HG02759 (cell line): ENCODE data around the gene MS4A18.
"Not testable (repeated sequence)": the region's sequence is repeated elsewhere in the genome, so short reads cannot be mapped to it uniquely, and the experiment has no call there.

Experiments
- ATAC-seq: cut with Tn5 transposase; IDR thresholded peaks from one replicate; pipeline ENCODE4 v1.9.1; 2021; ENCODE audit warnings: mild to moderate bottlenecking, moderate library complexity; ENCODE audit not compliant: unreplicated experiment

MS4A18 gene

DNA sequence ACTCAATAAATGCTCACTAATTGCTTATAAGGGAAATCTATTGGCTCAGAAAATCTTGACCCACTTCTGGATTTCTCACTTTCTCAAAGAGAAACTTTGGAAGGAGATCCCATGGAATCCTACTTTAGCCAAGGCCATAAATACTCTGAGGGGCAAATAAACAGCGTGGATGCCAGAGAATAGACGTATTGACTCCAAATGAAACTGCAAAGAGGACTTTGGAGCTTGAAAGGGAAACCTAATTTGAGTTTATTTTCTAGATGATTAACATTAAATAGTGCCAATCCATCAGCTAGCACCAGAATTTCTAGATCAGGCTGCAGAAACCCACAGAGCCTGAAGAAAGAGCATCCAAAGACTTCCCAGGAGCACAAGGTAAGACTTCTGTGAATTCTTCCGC is at the start of gene MS4A18:
Gene MS4A18, plus strand, starts transcription at position 301 of the 400 bp plus-strand sequence.
- no peak for ATAC-seq

DNA sequence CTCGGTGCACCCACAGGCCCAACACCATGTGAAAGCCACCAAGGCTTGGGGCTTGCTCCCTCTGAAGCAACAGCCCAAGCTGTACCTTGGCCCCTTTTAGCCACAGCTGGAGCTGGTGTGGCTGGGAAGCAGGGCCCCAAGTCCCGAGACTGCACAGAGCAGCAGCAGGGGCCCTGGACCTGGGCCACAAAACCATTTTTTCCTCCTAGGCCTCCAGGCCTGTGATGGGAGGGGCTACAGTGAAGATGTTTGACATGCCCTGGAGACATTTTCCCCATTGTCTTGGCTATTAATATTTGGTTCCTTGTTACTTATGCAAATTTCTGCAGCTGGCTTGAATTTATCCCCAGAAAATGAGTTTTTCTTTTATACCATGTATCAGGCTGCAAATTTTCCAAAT is 46.3 kb upstream of the MS4A18 start:
- not testable (repeated sequence) for ATAC-seq

DNA sequence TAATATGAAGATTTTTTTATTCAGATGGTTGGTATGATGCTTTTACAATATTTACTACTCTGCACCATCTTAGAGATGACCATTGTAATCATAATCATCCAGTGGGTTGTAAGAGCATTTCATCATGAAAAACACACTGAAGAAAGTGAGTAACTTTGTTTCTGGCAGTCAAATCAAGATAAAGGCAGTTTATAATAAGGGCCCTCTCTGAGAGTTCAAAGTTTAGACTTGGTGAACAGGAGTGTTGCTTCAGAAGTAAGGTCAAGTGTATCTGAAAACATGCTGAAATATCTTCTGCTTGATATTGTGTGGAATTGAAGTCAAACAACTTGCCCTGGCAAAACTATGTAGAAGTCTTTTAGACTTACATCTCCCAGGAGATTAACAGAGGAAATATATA is 44.6 kb upstream of the MS4A18 start:
- no peak for ATAC-seq

DNA sequence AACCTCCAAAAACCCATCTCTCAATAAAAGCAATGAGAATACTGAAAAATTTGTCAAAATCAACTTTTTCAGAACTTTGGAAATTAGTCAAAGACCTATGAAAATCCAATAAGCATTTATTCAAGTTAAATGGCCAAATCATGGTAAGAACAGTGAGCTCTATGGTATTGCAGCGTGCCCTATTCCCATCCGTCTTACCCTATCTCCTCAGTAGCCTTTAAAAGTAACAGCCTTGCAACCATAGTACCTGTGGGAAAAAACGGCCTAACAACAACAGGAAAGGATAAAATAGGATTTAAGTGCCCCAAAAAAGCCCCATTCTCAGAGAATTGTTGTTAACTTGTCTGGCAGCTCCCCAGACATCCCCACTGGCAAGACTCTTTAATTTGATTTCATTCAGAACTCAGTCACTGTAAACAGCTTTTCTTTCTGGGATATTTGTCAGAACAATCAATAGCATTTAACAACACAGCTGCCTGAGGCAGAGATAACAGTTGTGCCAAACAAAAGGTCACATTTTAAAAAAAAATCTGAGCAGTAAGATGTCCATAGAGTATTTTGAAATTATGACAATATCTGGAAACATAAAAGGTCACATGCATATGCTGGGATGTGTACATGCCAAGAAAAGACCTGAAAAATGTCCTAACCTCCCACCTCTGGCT is 43.9 kb upstream of the MS4A18 start:
- no peak for ATAC-seq

DNA sequence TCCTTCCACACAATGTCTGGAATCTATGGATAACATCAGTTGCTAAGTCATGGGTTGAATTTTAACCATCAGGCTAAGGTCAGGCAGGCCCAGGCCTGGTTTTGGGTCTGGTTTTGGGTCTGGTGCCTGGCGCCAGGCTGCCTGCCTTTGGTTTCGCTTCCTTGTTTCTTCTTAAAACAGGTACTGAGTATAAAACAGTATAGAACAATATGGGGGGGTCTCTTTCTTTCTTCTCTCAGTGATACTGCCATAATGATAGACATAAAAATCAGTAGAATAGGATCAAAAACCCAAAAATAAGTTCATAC is 40.0 kb upstream of the MS4A18 start:
- ATAC-seq, result peak; percentile 33

DNA sequence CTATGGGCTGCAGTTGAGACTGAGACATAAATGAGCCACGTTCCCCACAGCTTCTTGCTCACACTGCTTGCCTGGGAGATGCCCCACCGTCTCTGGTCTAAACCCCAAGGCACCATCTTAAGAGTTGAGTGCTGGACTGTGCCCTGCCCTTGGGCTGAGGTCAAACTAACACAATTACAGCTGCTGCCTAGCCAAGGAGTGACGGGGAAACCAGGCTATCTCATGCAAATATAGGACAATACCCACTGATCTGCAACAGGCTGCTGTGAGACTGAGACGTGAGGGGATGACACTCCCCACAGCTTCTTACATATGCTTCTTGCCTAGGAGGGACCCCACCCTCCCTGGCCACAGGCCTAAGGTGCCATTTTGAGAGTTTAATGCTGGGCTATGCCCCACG is 32.9 kb upstream of the MS4A18 start:
- ATAC-seq, result no peak

DNA sequence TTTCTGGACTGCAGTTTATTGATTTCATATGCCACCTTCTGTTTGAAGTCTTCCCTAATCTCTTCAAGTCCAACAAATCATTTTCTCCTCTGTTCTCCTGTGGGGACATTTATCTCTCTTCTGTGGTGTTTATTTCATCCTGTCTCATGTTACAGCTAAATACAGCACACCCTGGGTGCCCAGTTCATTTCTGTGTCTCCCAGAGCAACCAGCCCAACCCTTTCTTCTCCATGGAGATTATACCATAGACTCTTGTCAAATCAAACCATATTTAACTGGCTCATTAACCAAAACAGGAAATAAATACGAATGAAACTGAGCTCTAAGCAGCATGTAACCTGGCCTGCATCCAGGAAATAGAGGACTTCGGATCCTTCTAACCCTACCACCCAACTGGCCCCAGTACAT is 25.2 kb upstream of the MS4A18 start, which contains the start of gene MS4A8:
Gene MS4A8, plus strand, starts transcription at position 329 of the 408 bp plus-strand sequence. CDS start 1,249 bp downstream, outside the sequence.
- no peak for ATAC-seq

DNA sequence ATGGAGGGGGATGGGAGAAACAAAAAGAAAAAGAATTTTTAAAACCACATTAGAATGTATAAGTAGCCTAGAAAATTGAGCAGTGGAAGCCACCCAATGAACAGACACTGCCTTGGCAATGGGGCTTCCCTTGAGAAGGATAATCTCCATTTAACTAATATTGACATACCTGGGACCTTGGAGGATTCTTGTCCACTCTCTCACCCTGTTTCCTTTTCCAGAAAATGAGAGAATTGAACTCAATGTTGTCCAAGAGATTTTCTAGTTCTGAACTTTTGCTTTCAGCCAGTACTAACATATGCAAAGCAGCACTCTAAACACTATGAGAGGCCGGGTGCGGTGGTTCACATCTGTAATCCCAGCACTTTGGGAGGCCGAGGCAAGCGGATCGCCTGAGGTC is 24.6 kb upstream of the MS4A18 start:
- ATAC-seq, result no peak

DNA sequence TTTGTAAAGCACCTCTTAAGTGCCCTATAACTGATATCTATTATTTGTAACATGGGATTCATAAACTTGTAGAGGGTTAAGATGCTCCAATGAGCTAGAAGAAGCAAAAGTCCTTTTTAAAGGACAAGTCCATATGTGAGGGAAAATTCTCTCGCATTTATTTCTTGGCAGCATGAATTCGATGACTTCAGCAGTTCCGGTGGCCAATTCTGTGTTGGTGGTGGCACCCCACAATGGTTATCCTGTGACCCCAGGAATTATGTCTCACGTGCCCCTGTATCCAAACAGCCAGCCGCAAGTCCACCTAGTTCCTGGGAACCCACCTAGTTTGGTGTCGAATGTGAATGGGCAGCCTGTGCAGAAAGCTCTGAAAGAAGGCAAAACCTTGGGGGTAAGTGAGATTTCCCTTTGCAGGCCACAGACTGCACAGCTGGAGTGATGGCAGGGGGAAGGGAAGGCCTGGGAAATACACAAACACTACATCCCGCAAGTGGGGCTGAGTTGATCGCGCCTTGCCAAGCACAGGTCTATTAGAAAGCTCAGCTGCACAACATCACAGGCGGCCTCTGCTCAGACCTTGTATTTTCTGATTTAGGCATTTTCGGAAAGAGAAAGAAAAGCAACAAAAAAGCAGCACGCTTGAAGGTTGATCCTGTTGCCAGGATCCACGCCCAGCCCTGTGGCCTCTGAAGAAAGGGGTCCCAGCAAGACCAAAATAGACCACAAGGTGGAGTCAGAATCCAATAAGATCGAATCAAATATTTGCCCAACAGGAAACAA is 23.6 kb upstream of the MS4A18 start:
- ATAC-seq, result no peak

DNA sequence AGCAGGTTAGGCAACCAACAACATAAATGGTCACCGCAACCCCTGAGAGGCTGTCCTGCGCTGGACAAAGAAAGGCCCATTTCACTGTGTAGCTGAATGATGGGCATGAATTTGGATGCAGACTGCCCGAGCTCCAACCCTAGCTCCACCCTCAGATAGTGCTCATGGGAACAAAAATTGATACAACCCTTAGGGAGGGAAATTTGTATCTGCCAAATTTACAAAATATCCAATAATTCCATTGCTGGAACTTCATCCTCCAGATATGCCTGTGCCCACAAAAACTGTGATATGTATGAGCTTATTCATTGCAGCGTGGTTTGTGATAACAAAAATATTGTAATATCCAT is 23.1 kb upstream of the MS4A18 start:
- ATAC-seq, result no peak

DNA sequence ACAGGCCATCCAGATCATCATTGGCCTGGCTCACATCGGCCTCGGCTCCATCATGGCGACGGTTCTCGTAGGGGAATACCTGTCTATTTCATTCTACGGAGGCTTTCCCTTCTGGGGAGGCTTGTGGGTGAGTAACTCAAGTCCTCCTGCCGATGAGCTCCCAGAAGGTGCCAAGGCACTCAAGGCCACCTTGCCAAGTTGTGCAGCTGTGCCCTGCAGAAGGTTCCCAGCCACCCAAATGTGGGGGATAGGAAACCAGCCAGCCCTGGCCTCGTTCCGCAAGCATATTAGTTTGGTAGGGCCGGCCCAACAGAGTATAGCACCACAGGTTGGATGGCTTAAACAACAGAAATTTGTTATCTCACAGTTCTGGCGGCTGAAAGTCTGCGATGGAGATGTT is 21.1 kb upstream of the MS4A18 start:
- ATAC-seq, result no peak

DNA sequence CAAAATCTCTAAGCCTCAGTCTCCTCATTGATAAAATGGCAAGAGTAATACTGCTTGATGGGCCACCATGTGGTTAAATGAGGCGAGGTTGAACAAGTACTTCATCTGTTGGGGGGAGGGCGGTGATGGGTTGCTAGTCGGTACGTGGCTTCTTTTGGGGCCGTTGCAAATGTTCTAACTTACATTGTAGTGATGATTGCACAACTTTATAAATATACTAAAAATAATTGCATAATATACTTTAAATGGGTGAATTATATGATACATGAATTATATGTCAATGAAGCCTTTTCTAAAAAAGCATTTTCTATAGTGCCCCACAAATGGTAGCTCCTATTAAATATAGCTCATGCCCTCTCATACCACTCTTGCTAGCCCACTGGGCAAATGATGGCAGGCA is 18.6 kb upstream of the MS4A18 start:
- no peak for ATAC-seq

DNA sequence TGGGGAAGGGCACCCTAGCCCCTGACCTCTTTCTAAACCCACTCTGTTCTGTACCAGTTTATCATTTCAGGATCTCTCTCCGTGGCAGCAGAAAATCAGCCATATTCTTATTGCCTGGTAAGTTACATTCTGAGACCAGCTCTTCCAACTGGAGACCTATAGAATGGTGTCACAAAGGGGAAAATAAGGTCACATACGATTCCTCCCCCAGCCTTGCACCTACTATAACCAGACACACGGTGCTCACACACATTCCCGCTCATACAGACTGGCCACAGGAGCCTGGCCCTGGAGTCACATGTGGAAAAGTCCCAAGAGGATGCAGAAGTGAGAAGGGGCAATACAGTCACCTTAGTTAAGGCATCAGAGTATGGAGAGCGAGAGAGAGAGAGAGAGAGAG is 17.6 kb upstream of the MS4A18 start:
- no peak for ATAC-seq

DNA sequence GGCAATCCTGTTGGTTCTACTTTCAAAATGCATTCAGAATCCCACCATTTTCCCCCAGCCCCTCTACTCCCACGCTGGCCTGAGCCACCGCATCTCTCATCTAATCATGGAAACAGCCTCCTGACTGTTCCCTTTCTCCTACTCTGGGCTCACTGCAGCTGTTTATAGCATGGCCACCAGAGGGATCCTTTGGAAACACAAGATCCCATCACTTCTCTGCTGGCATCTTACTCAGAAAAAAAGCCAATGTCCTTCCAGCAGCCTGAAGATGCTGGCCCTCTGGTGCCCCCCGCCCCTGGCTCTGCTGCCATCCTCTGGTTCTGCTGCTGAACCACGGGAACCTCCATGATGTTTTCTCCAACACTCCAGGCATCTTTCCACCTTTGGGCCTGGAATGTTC is 14.0 kb upstream of the MS4A18 start:
- ATAC-seq, result no peak

DNA sequence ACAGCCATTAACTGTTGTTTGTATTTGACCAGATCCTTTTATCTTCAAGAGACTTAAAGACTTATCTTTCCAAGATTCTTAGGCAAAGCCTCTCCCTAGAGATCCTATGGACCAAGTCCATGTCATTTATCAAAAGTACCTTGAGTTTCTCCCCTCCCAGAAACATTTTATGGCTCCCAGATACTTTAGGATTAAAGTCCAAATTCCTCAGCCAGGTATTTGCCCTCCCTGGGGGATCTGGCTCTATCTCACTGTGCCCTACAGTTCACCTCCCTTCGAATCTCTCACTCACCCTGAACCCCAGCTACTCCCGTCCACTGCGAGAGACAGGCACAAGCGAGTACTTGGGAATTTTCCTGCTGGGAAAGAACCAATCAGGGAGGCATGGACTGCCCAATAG is 13.2 kb upstream of the MS4A18 start:
- no peak for ATAC-seq

DNA sequence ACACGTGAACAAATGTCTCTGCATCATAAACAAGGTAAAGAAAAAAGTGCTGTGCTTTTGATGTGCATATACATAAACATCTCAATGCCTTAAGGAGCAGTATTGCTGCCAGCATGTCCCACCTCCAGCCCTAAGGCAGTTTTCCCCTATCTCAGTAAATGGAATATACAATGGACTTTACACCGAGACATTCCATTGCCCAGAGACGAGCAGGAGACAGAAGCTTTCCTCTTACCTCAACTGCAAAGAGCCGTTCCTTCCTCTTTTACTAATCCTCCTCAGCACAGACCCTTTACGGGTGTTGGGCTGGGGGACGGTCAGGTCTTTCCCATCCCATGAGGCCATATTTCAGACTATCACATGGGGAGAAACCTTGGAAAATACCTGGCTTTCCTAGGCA is 11.1 kb upstream of the MS4A18 start:
- not testable (repeated sequence) for ATAC-seq

DNA sequence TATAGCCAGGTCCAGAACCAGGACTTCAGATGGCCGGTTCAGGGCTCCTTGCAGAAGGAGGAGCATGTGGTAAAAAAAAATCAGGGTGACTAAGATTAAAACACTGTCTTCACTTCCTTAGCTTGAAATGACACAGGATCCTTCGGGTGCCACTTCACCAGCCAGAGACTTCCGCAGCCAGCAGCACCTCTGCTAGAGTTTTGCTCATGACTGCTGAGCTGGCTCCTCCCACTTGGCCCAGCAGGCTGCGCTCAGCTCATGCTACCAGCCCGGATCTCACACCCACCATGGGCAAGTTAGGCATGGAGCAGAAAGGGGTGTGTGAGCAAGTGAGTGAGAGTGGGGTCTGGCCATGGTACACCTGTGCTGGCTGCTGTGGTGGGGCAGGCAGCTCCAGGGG is 6.6 kb upstream of the MS4A18 start:
- no peak for ATAC-seq

DNA sequence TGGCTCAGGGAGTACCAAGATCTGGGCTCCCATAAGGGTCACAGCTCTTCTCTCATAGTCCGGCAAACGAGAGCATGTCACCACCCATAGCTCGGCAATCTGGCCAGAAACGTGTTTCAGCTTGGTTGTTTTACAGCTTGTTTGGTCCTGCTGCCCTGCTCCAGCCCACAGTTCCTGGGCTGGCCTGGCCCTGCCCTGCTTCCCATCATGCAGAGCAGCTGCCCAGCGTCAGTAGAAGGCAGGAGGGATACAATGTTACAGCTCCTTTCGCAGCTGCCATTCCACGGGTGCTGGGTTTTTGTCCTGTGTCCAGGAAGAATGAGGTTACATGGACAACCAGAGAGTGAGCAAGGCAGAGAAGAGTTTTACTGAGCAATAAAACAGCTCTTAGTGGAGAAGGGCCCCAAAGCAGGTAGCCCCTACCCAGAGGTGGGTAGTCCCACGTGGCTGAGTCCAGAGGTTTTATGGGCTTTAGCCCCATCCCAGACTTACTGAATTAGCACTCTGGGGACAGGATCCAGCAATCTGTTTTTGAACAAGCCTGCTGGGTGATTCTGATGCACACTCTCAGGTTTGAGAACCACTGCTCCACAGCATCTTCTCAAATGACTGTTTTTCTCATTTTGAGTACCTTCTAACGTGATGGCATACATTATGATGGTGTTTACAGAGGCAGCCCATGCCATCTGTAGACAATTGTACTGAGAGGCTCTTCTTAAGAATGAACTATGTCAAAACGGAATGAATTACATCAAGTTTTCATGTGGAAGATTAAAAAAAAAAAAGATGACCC is 5.8 kb upstream of the MS4A18 start:
- ATAC-seq, result no peak

DNA sequence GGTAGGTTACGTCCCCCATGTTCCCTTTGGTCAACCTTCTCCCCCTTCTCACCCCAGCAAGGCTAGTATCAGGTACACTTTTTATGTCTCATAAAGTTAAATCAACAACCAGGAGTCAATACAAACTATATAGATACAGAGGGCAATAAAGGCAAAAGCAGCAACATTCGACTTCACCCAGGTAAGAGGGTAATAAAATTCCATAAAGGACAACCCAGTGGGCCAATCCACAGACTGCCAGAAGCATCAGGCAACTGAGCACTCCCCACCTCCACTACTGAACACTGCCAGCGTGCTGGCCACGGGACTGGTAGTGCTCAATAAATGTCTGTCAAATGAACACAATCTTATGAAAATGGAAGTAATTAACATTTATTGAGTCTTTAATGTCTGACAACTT is 5.1 kb upstream of the MS4A18 start:
- ATAC-seq, result no peak

DNA sequence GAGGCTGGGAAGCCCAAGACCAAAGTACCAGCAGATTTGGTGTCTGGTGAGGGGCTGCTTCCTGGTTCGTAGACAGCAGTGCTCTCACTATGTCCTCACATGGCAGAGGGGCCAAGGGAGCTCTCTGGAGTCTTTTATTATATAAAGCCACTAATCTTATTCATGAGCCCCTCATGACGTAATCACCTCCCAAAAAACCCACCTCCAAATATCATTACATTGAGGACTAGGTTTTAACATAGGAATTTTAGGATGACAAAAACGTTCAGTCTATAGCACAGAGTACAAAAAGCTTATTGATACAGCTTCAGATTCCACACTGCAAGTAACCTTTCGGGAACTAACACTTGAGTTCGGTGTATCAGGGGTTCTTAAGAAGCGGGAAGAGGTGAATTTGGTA is 4.1 kb upstream of the MS4A18 start:
- ATAC-seq, result no peak

DNA sequence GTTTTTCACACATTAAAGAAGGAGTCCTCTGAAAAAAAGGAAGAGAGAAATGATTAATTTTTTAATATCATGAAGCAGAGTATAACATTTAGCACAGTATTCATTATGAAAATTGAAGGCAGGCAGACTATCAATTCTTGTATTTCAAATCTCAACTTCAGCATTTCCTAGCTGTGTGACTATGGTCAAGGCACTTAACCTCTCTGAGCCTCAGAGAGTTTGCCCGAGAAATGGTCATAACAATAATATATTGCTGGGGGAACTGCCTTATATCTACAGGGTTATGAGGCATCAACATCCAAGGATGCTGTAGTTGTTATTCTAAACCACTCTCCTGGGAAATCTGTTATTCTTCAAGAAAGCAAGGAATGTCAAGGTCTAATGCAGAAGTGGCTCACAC is 1.1 kb downstream of the MS4A18 start:
- no peak for ATAC-seq

DNA sequence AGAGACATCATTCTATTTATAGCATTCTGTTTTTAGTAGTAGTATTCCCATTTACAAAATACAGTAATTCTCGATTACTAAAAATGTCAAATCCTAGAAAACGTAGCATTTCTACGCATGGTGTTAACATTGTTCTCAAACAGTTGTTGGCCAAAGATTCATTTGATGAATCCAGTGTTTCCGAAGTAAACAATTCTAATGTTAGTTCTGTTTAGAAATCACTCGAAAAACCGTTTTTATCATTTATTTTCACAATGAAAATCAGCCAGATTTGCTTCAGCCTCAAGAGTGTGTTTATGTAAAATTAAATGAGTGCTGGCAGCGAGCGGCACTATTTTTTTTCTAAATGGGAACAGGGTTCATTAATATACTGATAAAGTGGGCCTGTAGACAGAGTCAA is 7.1 kb downstream of the MS4A18 start:
- no peak for ATAC-seq
